Measurements from ENCODE around the gene FBXL7. TPM values are rescaled to one million over a fixed set of nuclear protein-coding genes. Genes with fewer than 3 reads are reported as not detected.

FBXL7 gene
- total RNA-seq, 2 experiments from 2014 or later: not detected

DNA sequence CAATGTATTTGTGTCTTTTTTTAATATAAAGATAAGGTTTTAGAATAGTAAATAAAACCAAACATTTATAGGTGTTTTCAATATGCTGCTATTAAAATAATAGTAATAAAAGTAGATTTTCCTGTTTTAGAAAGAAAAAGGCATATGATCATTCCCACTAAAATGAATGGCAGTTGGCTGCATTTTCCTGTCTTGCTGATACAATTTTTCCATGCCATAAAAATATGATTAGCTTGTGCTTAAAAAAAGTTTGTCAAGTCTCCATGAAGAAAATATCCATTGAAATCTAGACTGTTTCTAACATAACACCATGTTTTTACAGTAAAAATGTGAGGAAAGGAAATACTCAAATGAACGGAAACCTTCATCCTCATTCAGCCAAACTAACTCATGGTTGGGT, 65.0 kb downstream of the FBXL7 start:
- ATAC-seq (no peak), DNase-seq (no peak)
- Mint-ChIP-seq H3K27me3 (no peaks in the 10 kb centered on the region), H3K36me3 (no peaks in the 10 kb centered on the region), H3K4me3 (no peak overlapping the region), H3K9me3 (ENCODE audit: low read depth) (no peaks in the 10 kb centered on the region), H3K27ac (no peak overlapping the region), H3K4me1 (no peaks in the 10 kb centered on the region)
- CTCF ChIA-PET: no interaction called here

DNA sequence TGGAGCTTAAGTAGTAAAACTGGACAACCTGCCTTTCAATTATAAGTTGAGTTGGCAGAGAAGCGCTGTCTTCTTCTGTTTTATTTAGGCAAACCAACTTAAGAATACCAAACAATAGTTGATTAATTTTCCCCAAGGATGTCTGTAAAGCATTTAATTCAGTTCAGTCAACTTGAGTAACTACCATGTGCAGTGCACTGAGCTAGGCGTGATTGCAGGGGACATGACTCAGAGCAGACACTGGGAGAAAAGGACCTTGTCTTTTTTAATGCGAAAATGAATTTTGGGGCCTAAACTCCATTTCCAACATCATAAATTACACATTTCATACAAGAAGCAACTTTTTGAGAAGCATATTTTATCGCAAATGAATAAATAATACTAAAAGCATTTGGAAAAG, 66.3 kb downstream of the FBXL7 start:
- Mint-ChIP-seq H3K27me3 (no peaks in the 10 kb centered on the region), H3K36me3 (no peaks in the 10 kb centered on the region), H3K9me3 (ENCODE audit: low read depth) (no peaks in the 10 kb centered on the region), H3K27ac (no peak overlapping the region), H3K4me1 (no peaks in the 10 kb centered on the region), H3K4me3 (no peak overlapping the region)
- CTCF ChIA-PET: no interaction called here
- DNase-seq: no peak
- ATAC-seq: no peak

DNA sequence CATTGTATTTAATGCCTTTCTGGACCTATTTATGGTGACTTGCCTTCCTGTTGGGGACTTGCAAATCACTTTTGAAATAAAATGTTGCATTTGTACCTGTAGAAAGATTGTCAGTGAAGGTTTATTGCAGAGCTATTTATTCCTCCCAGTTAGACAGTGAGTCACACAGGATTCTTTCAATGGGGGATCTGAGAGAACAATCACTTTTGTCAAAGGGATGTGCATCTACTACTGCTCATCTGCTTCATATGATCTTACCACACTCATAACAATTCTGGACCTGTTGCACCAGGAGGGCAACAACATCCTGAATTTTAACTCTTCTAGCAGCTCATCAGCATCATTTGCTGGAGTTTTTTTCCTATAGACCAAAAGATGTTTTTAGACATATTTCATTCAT, 66.8 kb downstream of the FBXL7 start:
- Mint-ChIP-seq H3K27ac (no peak overlapping the region), H3K4me3 (no peak overlapping the region), H3K36me3 (no peaks in the 10 kb centered on the region), H3K27me3 (no peaks in the 10 kb centered on the region), H3K9me3 (ENCODE audit: low read depth) (no peaks in the 10 kb centered on the region), H3K4me1 (no peaks in the 10 kb centered on the region)
- CTCF ChIA-PET: no interaction called here
- ATAC-seq (no peak), DNase-seq (no peak)

DNA sequence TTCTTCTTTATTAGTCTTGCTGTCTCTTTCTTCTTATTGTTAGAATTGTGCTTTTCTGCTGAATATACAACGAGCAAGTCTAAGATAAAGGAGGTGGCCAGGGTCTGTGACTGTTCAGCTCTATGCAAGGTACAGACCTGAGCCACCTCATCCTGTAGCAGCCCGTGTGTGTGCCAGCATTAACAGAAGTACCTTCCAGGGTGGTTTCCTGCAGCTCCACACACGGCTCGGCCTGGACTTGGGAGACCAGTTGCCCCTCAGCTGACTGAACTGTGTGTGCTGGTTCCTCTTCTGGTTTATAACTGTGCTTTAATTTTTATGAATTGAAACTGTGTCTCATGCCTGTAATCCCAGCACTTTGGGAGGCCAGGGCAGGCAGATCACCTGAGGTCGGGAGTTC, 70.5 kb downstream of the FBXL7 start:
- H3K4me1 Mint-ChIP-seq: no peaks in the 10 kb centered on the region

DNA sequence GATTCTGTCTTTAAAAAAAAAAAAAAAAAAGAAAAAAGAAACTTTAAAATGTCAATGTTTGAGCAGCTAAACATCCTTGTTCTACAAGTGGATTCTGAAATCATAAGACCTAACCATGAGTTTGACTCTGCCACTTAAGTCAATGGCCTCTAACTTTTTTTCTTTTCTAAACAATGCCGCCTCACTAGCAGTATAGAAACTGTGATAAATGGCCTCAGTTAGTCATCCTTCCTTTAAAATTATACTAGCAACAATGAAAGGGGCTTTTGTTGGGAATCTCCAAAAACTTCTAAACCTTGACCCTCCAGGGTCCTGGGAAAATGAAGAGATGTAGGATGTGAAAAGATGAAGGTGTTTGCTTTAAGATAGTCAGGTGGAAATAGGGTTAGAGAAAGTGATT, 71.1 kb downstream of the FBXL7 start:
- CTCF ChIA-PET: no interaction called here
- H3K27me3 Mint-ChIP-seq: no peaks in the 10 kb centered on the region
- no peaks in the 10 kb centered on the region for H3K4me1 Mint-ChIP-seq
- H3K36me3 Mint-ChIP-seq: no peaks in the 10 kb centered on the region
- peaks cover 2% of the 10 kb centered on the region for H3K9me3 Mint-ChIP-seq (ENCODE audit: low read depth)
- DNase-seq (no peak), ATAC-seq (no peak)
- H3K27ac Mint-ChIP-seq: no peak overlapping the region
- no peak overlapping the region for H3K4me3 Mint-ChIP-seq

More for the DNA sequence above, 70.5 kb downstream of the FBXL7 start:
- DNase-seq (no peak), ATAC-seq (no peak)
- CTCF ChIA-PET: no interaction called here
- Mint-ChIP-seq H3K4me3 (no peak overlapping the region), H3K27ac (no peak overlapping the region), H3K27me3 (no peaks in the 10 kb centered on the region), H3K36me3 (no peaks in the 10 kb centered on the region), H3K9me3 (ENCODE audit: low read depth) (peaks cover 2% of the 10 kb centered on the region)

DNA sequence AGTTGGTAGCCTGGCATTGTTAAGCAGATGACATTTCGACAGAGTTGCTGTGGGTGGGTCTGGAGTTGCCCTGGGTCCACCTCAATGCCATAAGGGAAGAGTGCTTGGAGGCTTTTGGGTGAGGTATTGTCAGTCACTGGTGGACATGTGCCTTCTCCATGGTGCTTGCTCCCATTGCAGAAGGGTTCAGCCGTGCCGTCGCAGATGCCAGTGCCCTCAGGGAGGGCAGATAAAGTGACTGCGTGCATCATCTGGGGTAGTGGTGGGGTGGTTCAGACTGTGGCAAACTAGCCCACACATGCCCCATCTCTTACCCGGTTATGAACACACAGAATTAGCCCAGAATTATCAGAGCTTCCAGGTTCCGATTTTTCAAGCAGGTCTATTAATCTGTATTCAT, 71.6 kb downstream of the FBXL7 start:
- CTCF ChIA-PET: interaction anchor here (0.7 kb wide), 1 partner anchor 316 kb away, joined by 3 read pairs; no protein-coding TSS in a partner anchor
- H3K4me1 Mint-ChIP-seq: no peaks in the 10 kb centered on the region
- H3K27ac Mint-ChIP-seq: no peak overlapping the region
- no peak overlapping the region for H3K4me3 Mint-ChIP-seq
- ATAC-seq (no peak), DNase-seq (no peak)
- peaks cover 2% of the 10 kb centered on the region for H3K9me3 Mint-ChIP-seq (ENCODE audit: low read depth)
- no peaks in the 10 kb centered on the region for H3K36me3 Mint-ChIP-seq
- no peaks in the 10 kb centered on the region for H3K27me3 Mint-ChIP-seq

DNA sequence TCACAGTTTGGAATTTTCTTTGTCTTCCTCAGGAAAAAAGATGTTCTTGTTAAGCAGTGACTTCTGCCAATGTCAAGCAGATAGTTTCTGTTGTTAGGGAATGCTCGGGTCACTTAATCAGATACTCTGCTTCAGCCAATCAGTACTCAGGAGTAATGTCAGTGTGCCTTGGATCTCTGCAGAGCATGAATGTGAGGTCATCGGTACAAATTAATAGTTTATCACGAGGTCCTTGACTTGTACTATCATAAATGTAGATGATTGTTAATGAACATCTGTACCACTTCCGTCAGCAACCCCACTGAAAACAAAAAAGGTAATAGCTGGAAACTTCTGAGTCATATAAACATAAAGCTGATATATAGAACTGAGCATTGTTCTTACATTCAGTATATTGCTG, 73.6 kb downstream of the FBXL7 start:
- no peaks in the 10 kb centered on the region for H3K27me3 Mint-ChIP-seq
- H3K9me3 Mint-ChIP-seq (ENCODE audit: low read depth): peaks cover 2% of the 10 kb centered on the region
- H3K4me3 Mint-ChIP-seq: no peak overlapping the region
- CTCF ChIA-PET: no interaction called here
- no peaks in the 10 kb centered on the region for H3K36me3 Mint-ChIP-seq
- DNase-seq: no peak
- no peak for ATAC-seq
- no peak overlapping the region for H3K27ac Mint-ChIP-seq
- H3K4me1 Mint-ChIP-seq: no peaks in the 10 kb centered on the region

DNA sequence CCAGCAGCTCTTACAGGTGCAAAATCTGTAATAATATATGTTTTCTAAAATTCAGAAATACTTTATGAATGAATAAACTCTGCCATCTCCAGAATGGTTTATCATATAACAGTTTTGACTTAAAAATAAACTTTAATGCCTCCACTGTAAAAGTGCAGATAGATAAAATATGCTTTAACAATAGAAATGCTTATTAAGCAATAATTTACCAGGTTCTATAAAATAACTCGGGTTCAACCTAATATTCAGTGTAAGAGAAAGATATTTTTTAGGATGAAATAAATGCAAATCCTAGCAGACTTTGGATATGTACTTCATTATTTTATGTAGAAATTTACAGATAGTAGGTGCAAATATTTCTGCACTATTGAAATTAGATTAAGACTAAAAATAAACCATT, 74.1 kb downstream of the FBXL7 start:
- CTCF ChIA-PET: no interaction called here

DNA sequence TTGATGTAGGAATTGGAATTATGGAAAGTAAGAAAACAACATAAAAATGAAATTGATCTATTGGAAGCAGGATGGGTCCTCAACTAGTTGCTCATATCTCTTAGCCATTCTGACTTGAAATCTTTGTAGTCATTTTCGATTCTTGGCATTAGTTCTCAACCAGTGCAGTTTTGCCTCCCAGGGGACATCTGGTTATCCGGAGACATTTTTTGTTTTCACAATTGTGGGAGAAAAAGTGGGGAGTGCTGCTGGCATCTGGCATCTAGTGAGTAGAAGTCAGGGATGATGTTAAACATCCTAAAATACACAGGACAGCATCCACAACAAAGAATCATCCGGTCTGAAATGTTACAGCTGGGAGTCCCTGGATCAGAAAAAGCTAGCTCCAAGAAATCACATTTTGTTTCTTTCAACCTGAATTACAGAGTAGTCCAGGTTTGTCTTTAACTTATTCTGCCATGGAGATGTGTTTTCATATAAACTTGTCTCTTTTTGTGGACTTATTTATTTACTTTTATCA, 74.9 kb downstream of the FBXL7 start:
- H3K36me3 Mint-ChIP-seq: no peaks in the 10 kb centered on the region
- H3K27ac Mint-ChIP-seq: no peak overlapping the region
- no peak overlapping the region for H3K4me3 Mint-ChIP-seq
- no peaks in the 10 kb centered on the region for H3K27me3 Mint-ChIP-seq
- peaks cover 2% of the 10 kb centered on the region for H3K9me3 Mint-ChIP-seq (ENCODE audit: low read depth)
- no peaks in the 10 kb centered on the region for H3K4me1 Mint-ChIP-seq
- CTCF ChIA-PET: no interaction called here
- ATAC-seq (no peak), DNase-seq (no peak)

More for the DNA sequence above, 74.1 kb downstream of the FBXL7 start:
- no peak overlapping the region for H3K4me3 Mint-ChIP-seq
- DNase-seq (no peak), ATAC-seq (no peak)
- no peaks in the 10 kb centered on the region for H3K4me1 Mint-ChIP-seq
- no peaks in the 10 kb centered on the region for H3K27me3 Mint-ChIP-seq
- H3K27ac Mint-ChIP-seq: no peak overlapping the region
- H3K9me3 Mint-ChIP-seq (ENCODE audit: low read depth): peaks cover 2% of the 10 kb centered on the region
- no peaks in the 10 kb centered on the region for H3K36me3 Mint-ChIP-seq

DNA sequence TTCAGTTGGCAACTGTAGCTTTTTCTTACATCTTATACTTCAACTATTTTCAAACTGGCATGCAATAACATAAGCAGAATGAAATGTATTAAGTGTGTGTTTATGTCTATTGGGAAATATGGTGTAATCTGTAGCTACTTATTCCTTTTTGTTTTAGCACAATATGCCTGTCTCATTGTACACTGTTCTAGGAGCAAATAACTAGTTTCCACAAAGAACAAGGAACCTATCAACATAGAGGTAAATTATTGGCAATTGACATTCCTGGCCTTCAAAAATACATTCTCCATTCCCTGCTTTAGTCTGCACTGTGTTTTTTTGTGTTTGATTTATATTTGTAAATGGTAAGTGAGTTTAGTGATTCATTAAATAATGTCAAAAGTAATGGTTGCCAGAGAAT, 75.7 kb downstream of the FBXL7 start:
- Mint-ChIP-seq H3K9me3 (ENCODE audit: low read depth) (peaks cover 2% of the 10 kb centered on the region), H3K27ac (no peak overlapping the region), H3K4me3 (no peak overlapping the region), H3K36me3 (no peaks in the 10 kb centered on the region), H3K27me3 (no peaks in the 10 kb centered on the region), H3K4me1 (no peaks in the 10 kb centered on the region)
- CTCF ChIA-PET: no interaction called here
- DNase-seq (no peak), ATAC-seq (no peak)

DNA sequence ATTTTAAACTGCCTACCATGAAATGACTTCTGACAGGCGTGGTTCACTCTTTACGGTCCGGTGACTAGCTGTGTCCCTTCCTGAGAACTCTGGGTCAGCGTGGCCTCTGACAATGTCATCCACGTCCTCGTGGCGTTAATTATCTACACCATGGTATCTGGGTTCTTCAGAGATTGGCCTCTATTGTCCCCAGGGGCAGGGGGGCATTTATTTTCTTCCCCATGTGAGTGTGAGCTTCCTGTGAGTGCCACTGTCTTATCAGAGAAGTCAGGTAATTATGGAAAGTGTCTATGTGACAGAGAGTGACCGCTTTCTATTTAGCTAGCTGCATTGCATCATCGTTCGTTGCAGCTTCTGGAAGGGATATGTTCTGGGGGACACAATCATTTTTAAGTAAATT, 77.2 kb downstream of the FBXL7 start:
- Mint-ChIP-seq H3K27ac (no peak overlapping the region), H3K4me1 (no peaks in the 10 kb centered on the region), H3K9me3 (ENCODE audit: low read depth) (peaks cover 2% of the 10 kb centered on the region), H3K27me3 (no peaks in the 10 kb centered on the region), H3K36me3 (no peaks in the 10 kb centered on the region), H3K4me3 (no peak overlapping the region)
- DNase-seq (no peak), ATAC-seq (no peak)
- CTCF ChIA-PET: no interaction called here

DNA sequence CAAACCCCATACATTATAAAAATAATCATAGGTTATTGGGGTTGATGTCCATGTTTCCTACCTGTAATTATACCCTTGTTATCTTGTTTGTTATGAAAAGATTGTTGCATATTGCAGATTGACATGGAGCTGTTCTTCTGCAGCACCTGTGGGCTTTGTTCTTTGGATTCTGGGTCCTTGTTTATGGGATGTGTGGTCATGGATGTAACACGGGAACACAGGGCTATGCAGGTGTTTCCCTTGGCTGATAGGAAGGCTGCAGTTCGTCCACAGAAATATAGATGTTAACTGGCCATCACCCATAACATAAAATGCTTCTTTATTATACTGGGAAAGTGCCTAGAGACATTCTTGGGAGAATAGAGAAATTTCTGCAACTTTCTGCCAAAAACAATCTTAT, 77.9 kb downstream of the FBXL7 start:
- no peaks in the 10 kb centered on the region for H3K4me1 Mint-ChIP-seq
- no peak overlapping the region for H3K4me3 Mint-ChIP-seq
- H3K27ac Mint-ChIP-seq: no peak overlapping the region
- no peaks in the 10 kb centered on the region for H3K27me3 Mint-ChIP-seq
- H3K9me3 Mint-ChIP-seq (ENCODE audit: low read depth): peaks cover 4% of the 10 kb centered on the region
- no peak for ATAC-seq
- H3K36me3 Mint-ChIP-seq: no peaks in the 10 kb centered on the region
- no peak for DNase-seq
- CTCF ChIA-PET: no interaction called here

DNA sequence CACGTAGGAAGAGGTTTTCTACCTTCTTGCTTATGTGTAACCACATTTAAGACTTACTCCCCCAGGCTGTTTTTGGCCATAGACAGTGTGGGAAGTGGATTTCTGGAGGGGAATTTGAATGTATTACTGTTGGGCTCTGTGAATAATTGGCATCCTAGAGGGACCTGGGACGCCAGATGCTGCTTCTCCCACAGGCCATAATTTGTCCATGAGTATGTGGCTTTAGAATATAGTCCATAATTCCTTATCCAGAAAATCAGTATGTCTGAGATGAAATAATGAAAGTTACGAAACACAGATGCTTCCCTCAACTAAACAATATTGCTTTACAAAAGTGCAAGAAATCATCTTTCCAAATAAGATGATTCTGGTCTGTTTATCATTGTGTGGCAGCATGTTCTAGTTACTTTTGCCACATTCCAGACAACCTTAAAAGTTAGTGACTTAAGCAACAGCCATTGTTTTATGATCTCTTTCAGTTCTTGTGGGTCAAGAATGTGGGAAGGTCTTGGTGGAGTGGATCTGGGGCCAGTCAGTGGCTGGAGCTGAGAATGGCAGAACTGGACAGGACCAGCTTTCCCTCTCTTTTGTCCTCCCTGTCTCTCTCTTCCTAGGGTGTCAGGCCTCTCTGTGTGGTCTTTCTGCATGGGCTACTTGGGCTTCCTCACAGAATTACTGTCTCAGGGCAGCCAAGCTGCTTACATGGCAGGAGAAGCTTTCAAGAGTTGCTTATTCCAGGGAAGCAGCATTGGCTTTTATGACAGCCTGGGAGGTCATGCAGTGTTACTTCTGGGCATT, 79.4 kb downstream of the FBXL7 start:
- no peaks in the 10 kb centered on the region for H3K36me3 Mint-ChIP-seq
- no peak overlapping the region for H3K4me3 Mint-ChIP-seq
- DNase-seq (no peak), ATAC-seq (no peak)
- H3K27ac Mint-ChIP-seq: no peak overlapping the region
- H3K4me1 Mint-ChIP-seq: no peaks in the 10 kb centered on the region
- peaks cover 12% of the 10 kb centered on the region for H3K9me3 Mint-ChIP-seq (ENCODE audit: low read depth)
- CTCF ChIA-PET: no interaction called here
- H3K27me3 Mint-ChIP-seq: no peaks in the 10 kb centered on the region

DNA sequence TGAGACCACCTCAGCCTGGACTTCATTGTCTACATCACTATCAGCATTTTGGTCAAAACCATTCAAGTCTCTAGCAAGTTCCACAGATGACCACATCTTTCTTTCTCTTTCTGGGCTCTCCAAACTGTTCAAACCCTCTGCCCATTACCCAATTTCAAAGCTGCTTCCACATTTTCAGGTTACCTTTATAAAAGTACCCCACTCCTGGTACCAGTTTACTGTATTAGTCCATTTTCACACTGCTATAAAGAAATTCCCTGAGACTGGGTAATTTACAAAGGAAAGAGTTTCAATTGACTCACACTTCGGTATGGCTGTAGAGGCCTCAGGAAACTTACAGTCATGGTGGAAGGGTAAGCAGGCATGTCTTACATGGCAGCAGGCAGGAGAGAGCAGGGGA, 84.5 kb downstream of the FBXL7 start:
- CTCF ChIA-PET: no interaction called here
- no peak for DNase-seq
- H3K4me3 Mint-ChIP-seq: no peak overlapping the region
- H3K36me3 Mint-ChIP-seq: no peaks in the 10 kb centered on the region
- H3K4me1 Mint-ChIP-seq: no peaks in the 10 kb centered on the region
- no peak overlapping the region for H3K27ac Mint-ChIP-seq
- ATAC-seq: no peak
- no peaks in the 10 kb centered on the region for H3K27me3 Mint-ChIP-seq
- H3K9me3 Mint-ChIP-seq (ENCODE audit: low read depth): peaks cover 15% of the 10 kb centered on the region

Measured in activated CD8-positive, alpha-beta memory T cell treated with anti-CD3 and anti-CD28 coated beads, Interleukin-2, amount 10 ng/mL, durations not matched to agents 7 days and 5 days (primary cell).